SK-N-MC (cell line): ENCODE measurements around the gene SPPL2A.

Source experiments
- EZH2 ChIP-seq: fragments of 200-600 bp; sonication (generic); IDR thresholded peaks from one replicate; pipeline ENCODE4 v1.6.1; 2017; ENCODE audit warnings: antibody characterized with exemption
- POLR2AphosphoS5 ChIP-seq: IDR thresholded peaks from 2 replicates; pipeline ENCODE4 v1.6.1; 2012; ENCODE audit warnings: mild to moderate bottlenecking, low read depth, low read length, borderline replicate concordance

DNA sequence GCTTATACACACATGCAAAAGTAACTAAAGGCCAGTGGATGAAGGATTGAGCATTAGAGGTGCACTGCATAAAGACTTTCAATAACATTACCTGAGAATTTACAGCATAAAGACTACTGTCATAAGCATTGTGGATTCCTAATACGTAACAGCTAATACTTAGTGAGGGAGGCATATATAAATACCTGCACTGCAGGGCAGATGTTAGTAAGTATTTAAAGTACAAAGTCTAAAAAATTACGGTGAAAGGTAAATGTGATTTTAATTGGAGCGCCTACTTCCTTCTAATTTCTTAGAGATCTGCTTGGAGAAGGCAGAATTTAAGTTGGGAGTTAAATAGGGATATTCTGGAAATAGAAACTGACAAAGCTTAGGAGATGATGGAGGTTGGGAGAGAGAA, 53.5 kb downstream of the SPPL2A start:
- TF ChIP-seq POLR2AphosphoS5 (no peak), EZH2 (no peak)
